Upper lobe of right lung (tissue), 1 donor: ENCODE measurements around the gene AMIGO1. TPM values are rescaled to one million over a fixed set of nuclear protein-coding genes. Genes with fewer than 3 reads are reported as not detected.
A peak's percentile ranks its signal among the peaks of the same experiment; 100 is the strongest.

ENCODE experiments used
- ATAC-seq: fragments of 200-7000 bp; cut with Tn5 transposase; one replicate; pipeline ENCODE4 v1.9.1; 2020; ENCODE audit warnings: mild to moderate bottlenecking, moderate library complexity
- DNase-seq: peaks from one replicate; pipeline ENCODE4 v3.0.0-alpha.2; 2020
- H3K27ac ChIP-seq: fragments of 200-600 bp; one replicate; pipeline ENCODE4 v1.8.0; 2022
- H3K27me3 ChIP-seq: fragments of 200-600 bp; one replicate; pipeline ENCODE4 v1.8.0; 2022; ENCODE audit warnings: mild to moderate bottlenecking
- H3K36me3 ChIP-seq: fragments of 200-600 bp; one replicate; pipeline ENCODE4 v1.8.0; 2022
- H3K4me1 ChIP-seq: fragments of 200-600 bp; one replicate; pipeline ENCODE4 v1.8.0; 2022
- H3K4me3 ChIP-seq: fragments of 200-600 bp; one replicate; pipeline ENCODE4 v1.8.0; 2022; ENCODE audit warnings: mild to moderate bottlenecking
- H3K9me3 ChIP-seq: fragments of 200-600 bp; one replicate; pipeline ENCODE4 v1.8.0; 2022
- intact Hi-C: fragments of 100-400 bp; cut with DNase I; formaldehyde crosslinking; loops from one replicate; pipeline ENCODE4 v1.11.0; 2022
- total RNA-seq: library from RNA; stranded (reverse); fragmentation: NEBNext Ultra II Directional; extraction: Animal tissue kit (Norgen Biotek cat#: 25700); gene quantifications from one replicate; pipeline ENCODE4 v1.2.1, GENCODE V29; 2021
- TF ChIP-seq, protein P1 (sequence below): fragments of 200-600 bp; IDR thresholded peaks from one replicate; pipeline ENCODE4 v1.8.0; 2022; ENCODE audit warnings: antibody characterized with exemption
- donor health status: DM: no; HTN: yes; CAD: no; lungs with severe emphysema.

Gene AMIGO1
- total RNA-seq, 1 donor from 2014 or later, result 13.3 TPM

GRCh38 chr1:109547463-109548320 lies 38.2 kb upstream of the AMIGO1 start:
- DNase-seq (no peak), ATAC-seq (no peak)
- intact Hi-C loops, result loop anchor here (5.0 to 10.0 kb wide), 2 partner anchors 85 to 227 kb away; no protein-coding TSS in a partner anchor
- peak overlapping the region; percentile 93 for H3K4me3 ChIP-seq
- no peaks in the 10 kb centered on the region for H3K9me3 ChIP-seq
- H3K27me3 ChIP-seq, result no peaks in the 10 kb centered on the region
- H3K4me1 ChIP-seq, result peaks cover 39% of the 10 kb centered on the region
- peak overlapping the region; percentile 96 for H3K27ac ChIP-seq
- no peaks in the 10 kb centered on the region for H3K36me3 ChIP-seq
- TF ChIP-seq, protein P1, sequence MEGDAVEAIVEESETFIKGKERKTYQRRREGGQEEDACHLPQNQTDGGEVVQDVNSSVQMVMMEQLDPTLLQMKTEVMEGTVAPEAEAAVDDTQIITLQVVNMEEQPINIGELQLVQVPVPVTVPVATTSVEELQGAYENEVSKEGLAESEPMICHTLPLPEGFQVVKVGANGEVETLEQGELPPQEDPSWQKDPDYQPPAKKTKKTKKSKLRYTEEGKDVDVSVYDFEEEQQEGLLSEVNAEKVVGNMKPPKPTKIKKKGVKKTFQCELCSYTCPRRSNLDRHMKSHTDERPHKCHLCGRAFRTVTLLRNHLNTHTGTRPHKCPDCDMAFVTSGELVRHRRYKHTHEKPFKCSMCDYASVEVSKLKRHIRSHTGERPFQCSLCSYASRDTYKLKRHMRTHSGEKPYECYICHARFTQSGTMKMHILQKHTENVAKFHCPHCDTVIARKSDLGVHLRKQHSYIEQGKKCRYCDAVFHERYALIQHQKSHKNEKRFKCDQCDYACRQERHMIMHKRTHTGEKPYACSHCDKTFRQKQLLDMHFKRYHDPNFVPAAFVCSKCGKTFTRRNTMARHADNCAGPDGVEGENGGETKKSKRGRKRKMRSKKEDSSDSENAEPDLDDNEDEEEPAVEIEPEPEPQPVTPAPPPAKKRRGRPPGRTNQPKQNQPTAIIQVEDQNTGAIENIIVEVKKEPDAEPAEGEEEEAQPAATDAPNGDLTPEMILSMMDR, result no peak

GRCh38 chr1:109546311-109547109 lies 37.0 kb upstream of the AMIGO1 start:
- H3K27ac ChIP-seq, result peak overlapping the region; percentile 96
- DNase-seq (peak; percentile 83), ATAC-seq (peak; percentile 83)
- H3K4me1 ChIP-seq, result peaks cover 34% of the 10 kb centered on the region
- no peaks in the 10 kb centered on the region for H3K9me3 ChIP-seq
- TF ChIP-seq, protein P1, result peak; percentile 89
- H3K4me3 ChIP-seq, result peak overlapping the region; percentile 93
- H3K36me3 ChIP-seq, result no peaks in the 10 kb centered on the region
- H3K27me3 ChIP-seq, result no peaks in the 10 kb centered on the region
- intact Hi-C loops, result loop anchor here (5.0 to 10.0 kb wide), 2 partner anchors 86 to 228 kb away; no protein-coding TSS in a partner anchor

- intact Hi-C loops, result loop anchor here (10.0 kb wide), 1 partner anchor 231 kb away; no protein-coding TSS in a partner anchor
- Histone ChIP-seq H3K27me3 (no peaks in the 10 kb centered on the region), H3K36me3 (no peaks in the 10 kb centered on the region), H3K27ac (no peak overlapping the region), H3K4me1 (peaks cover 13% of the 10 kb centered on the region), H3K9me3 (no peaks in the 10 kb centered on the region), H3K4me3 (no peak overlapping the region)
- TF ChIP-seq, protein P1, result no peak
- DNase-seq (no peak), ATAC-seq (no peak)
Measured at GRCh38 chr1:109543988-109544735, 34.6 kb upstream of the AMIGO1 start.

- no peak overlapping the region for H3K27ac ChIP-seq
- ATAC-seq (no peak), DNase-seq (no peak)
- intact Hi-C loops, result loop anchor here (10.0 kb wide), 1 partner anchor 231 kb away; no protein-coding TSS in a partner anchor
- H3K27me3 ChIP-seq, result no peaks in the 10 kb centered on the region
- TF ChIP-seq, protein P1, result no peak
- no peak overlapping the region for H3K4me3 ChIP-seq
- H3K9me3 ChIP-seq, result no peaks in the 10 kb centered on the region
- H3K36me3 ChIP-seq, result no peaks in the 10 kb centered on the region
- peaks cover 13% of the 10 kb centered on the region for H3K4me1 ChIP-seq
Measured at GRCh38 chr1:109543283-109543987, 33.9 kb upstream of the AMIGO1 start.
